ENCODE data around the gene ABCG4. TPM values are rescaled to one million over a fixed set of nuclear protein-coding genes. Genes with fewer than 3 reads are reported as not detected.
"Not testable (repeated sequence)": the region's sequence is repeated elsewhere in the genome, so short reads cannot be mapped to it uniquely, and the experiment has no call there.

Gene ABCG4
- total RNA-seq, 4 donors from 2014 or later: 0.14 TPM; not detected in 3

DNA sequence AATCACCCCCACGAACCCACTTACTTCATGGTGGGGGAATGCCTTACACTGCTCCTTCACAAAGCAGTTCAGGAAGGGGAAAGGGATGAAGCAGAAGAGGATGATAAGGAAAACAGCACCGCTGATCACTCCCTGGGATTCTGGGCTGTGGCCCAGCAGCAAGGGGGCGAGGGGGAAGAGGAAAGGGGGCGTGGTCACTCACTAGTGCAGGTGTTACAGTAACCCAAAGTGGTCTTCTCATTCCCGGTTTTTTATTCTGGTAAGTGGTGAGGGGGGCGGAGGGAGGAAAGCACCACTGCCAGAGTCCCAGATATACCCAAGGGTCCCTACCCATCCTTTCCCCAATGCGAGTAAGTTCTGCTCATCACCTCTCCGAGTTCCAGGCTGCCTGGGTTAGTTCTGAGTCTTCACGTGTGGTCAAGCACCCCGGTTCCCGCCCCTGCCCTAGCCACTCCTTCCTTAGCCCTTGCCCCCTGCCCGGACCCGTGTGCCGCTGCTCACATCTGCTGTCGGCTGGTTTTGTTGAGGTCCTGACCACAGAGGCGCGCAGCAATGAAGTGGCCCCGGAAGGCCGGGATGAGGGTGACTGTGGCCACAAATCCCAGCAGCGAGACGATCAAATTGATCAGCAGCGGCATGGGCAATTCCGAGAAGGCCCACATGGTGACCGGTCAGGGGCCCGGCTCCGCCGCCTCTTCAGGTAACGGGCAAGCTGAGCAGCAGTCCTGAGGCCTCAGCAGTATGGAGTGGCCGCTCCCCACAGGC lies 47.7 kb upstream of the ABCG4 start:
- peaks cover 0 to 9% (median 1%) of the 10 kb centered on the region in 4 donors for H3K36me3 ChIP-seq
- intact Hi-C loops (cut with DNase I; ENCODE audit: low total_unique reads) (no loop called here), in situ Hi-C loops (cut with MboI; ENCODE audit: low pct_ligation_motif_present in 1 of 4, low pct_unique_long_range_greater_than_20kb in 1 of 4, low sequenced_read_pairs in 3 of 4) (no loop called here)
- DNase-seq: peak; percentile 44
- H3K27ac ChIP-seq: peak overlapping the region; percentile 93 to 98 (median 97)
- peak overlapping the region; percentile 61 to 84 (median 66) for H3K4me3 ChIP-seq
- TF ChIP-seq, protein P1, sequence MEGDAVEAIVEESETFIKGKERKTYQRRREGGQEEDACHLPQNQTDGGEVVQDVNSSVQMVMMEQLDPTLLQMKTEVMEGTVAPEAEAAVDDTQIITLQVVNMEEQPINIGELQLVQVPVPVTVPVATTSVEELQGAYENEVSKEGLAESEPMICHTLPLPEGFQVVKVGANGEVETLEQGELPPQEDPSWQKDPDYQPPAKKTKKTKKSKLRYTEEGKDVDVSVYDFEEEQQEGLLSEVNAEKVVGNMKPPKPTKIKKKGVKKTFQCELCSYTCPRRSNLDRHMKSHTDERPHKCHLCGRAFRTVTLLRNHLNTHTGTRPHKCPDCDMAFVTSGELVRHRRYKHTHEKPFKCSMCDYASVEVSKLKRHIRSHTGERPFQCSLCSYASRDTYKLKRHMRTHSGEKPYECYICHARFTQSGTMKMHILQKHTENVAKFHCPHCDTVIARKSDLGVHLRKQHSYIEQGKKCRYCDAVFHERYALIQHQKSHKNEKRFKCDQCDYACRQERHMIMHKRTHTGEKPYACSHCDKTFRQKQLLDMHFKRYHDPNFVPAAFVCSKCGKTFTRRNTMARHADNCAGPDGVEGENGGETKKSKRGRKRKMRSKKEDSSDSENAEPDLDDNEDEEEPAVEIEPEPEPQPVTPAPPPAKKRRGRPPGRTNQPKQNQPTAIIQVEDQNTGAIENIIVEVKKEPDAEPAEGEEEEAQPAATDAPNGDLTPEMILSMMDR (IDR thresholded peaks at IDR 0.05): peak in 2 of 5 experiments; percentile 49 to 53
- TF ChIP-seq EP300 (IDR thresholded peaks at IDR 0.05; ENCODE audit: low read depth): no peak
- TF ChIP-seq POLR2A (IDR thresholded peaks at IDR 0.05): no peak
- H3K9me3 ChIP-seq: no peaks in the 10 kb centered on the region
- H3K4me1 ChIP-seq: peaks cover 12 to 31% (median 21%) of the 10 kb centered on the region in 4 donors
- WGBS, 2 donors (ENCODE audit: low coverage in 1 of 2): 1 to 5% methylated on average over 6 to 12 of the region's 29 CpGs
- no peaks in the 10 kb centered on the region for H3K27me3 ChIP-seq

DNA sequence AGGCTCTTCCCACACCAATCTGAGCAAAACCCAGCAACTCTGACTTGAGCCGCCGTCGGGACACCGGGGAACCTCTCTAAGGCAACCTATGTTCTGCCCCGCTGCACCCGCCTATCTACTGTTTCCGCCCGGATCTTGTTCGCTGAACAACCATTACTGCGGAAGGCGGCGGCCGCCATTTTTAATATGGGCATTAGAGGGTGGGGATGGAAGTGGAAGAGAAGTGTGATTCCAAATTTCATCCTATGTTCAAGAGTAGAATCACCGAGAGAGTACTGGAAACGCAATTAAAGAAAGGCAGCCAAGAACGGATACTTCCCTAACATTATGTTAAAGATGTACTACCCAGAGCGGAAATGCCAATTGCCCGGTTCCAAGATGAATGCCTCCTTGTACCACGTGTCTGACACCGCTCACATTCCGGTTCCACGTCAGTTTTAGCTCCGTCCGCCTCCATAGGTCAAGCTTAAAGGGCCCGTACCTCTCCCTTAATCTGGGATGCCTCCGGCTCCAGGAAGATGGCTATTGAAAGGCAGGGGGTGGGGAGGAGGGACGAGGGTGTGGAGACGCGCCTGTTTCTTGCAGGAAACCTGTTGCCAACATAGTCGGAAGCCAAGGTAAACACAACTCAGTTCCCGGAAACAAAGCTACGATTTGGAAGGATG lies 47.0 kb upstream of the ABCG4 start, which contains the start of gene DPAGT1:
Gene DPAGT1, minus strand, starts transcription at position 95 of the 665 bp plus-strand sequence. CDS start 198 bp downstream, outside the sequence.
- Histone ChIP-seq H3K9me3 (no peaks in the 10 kb centered on the region), H3K27ac (peak within 1 kb of the TSS; percentile 93 to 98 (median 97)), H3K27me3 (no peaks in the 10 kb centered on the region), H3K4me3 (peak within 1 kb of the TSS; percentile 61 to 84 (median 66)), H3K4me1 (peaks cover 18 to 38% (median 24%) of the 10 kb centered on the region in 4 donors), H3K36me3 (peaks cover 0 to 9% (median 1%) of the 10 kb centered on the region in 4 donors)
- 0% methylated on average over 18 to 32 of the region's 32 CpGs for WGBS, 2 donors (ENCODE audit: low coverage in 1 of 2)
- in situ Hi-C loops (cut with MboI; ENCODE audit: low pct_ligation_motif_present in 1 of 4, low pct_unique_long_range_greater_than_20kb in 1 of 4, low sequenced_read_pairs in 3 of 4): no loop called here
- peak; percentile 92 for DNase-seq
- TF ChIP-seq POLR2AphosphoS5 (IDR thresholded peaks at IDR 0.05) (peak; percentile 48 to 59 (median 54)), EP300 (IDR thresholded peaks at IDR 0.05; ENCODE audit: low read depth) (no peak)
- intact Hi-C loops (cut with DNase I; ENCODE audit: low total_unique reads): no loop called here

DNA sequence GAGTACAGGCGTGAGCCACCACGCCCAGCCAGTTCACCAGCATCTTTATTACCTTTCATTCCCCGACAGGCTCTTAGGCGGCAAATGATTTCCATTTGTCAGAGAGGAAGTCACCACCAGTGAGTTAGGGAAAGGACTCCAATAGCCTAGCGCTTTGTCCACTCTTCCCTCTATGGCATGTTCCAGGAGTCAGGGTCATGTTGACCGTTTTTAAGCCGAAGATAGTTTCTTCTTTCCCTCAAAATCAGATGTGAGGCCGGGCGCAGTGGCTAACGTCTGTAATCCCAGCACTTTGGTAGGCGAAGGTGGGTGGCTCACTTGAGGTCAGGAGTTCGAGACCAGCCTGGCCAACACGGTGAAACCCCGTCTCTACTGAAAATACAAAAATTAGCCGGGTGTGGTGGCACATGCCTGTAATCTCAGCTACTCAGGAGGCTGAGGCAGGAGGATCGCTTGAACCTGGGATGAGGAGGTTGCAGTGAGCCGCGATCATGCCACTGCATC lies 45.6 kb upstream of the ABCG4 start:
- in situ Hi-C loops (cut with MboI; ENCODE audit: low pct_ligation_motif_present in 1 of 4, low pct_unique_long_range_greater_than_20kb in 1 of 4, low sequenced_read_pairs in 3 of 4); H3K9me3 ChIP-seq; intact Hi-C loops (cut with DNase I; ENCODE audit: low total_unique reads); H3K36me3 ChIP-seq; DNase-seq; H3K27me3 ChIP-seq: not testable (repeated sequence)
- Histone ChIP-seq H3K27ac (peak overlapping the region; percentile 93 to 98 (median 97)), H3K4me3 (peak overlapping the region in 2 of 4 donors; percentile 68 to 84), H3K4me1 (peaks cover 18 to 41% (median 27%) of the 10 kb centered on the region in 4 donors)
- WGBS, 2 donors (ENCODE audit: low coverage in 1 of 2): 73 to 100% methylated on average over 3 to 18 of the region's 18 CpGs

DNA sequence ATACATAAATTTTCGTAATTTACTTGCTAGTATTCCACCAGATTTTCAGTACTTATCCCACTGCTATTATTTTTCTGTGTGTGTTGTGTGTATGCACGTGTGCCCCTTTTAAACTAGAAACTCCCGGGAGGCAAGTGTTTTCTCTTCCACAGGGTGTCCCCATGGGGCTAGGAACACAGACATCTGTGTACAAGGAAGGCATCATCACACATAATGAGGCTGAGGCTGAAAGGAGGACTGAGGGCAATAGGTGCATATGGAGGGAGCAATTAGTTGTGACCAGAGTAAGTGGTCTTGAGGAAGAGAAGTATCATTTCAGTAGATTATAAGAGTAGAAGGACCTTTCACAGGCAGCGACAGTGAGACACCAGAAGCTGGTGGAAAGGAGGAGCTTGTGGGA lies 45.1 kb upstream of the ABCG4 start:
- H3K27ac ChIP-seq: peak overlapping the region; percentile 93 to 98 (median 97)
- H3K9me3 ChIP-seq: no peaks in the 10 kb centered on the region
- no peaks in the 10 kb centered on the region for H3K36me3 ChIP-seq
- H3K27me3 ChIP-seq: no peaks in the 10 kb centered on the region
- WGBS, 2 donors (ENCODE audit: low coverage in 1 of 2): 50 to 56% methylated on average over 4 of the region's 4 CpGs
- TF ChIP-seq POLR2A (IDR thresholded peaks at IDR 0.05) (no peak), EP300 (IDR thresholded peaks at IDR 0.05; ENCODE audit: low read depth) (no peak), POLR2AphosphoS5 (IDR thresholded peaks at IDR 0.05) (no peak)
- TF ChIP-seq, protein P1 (IDR thresholded peaks at IDR 0.05): no peak
- no peak overlapping the region for H3K4me3 ChIP-seq
- no peak for DNase-seq
- intact Hi-C loops (cut with DNase I; ENCODE audit: low total_unique reads): no loop called here
- H3K4me1 ChIP-seq: peaks cover 21 to 47% (median 33%) of the 10 kb centered on the region in 4 donors
- in situ Hi-C loops (cut with MboI; ENCODE audit: low pct_ligation_motif_present in 1 of 4, low pct_unique_long_range_greater_than_20kb in 1 of 4, low sequenced_read_pairs in 3 of 4): no loop called here
